ENCODE data around the gene EBF4. TPM values are rescaled to one million over a fixed set of nuclear protein-coding genes. Genes with fewer than 3 reads are reported as not detected.

Gene EBF4
- total and polyA plus RNA-seq, 2 of the 8 experiments (the other 6 are each of a cell fraction or from before 2014, with no cell fraction given): 1.2 to 2.9 TPM

DNA sequence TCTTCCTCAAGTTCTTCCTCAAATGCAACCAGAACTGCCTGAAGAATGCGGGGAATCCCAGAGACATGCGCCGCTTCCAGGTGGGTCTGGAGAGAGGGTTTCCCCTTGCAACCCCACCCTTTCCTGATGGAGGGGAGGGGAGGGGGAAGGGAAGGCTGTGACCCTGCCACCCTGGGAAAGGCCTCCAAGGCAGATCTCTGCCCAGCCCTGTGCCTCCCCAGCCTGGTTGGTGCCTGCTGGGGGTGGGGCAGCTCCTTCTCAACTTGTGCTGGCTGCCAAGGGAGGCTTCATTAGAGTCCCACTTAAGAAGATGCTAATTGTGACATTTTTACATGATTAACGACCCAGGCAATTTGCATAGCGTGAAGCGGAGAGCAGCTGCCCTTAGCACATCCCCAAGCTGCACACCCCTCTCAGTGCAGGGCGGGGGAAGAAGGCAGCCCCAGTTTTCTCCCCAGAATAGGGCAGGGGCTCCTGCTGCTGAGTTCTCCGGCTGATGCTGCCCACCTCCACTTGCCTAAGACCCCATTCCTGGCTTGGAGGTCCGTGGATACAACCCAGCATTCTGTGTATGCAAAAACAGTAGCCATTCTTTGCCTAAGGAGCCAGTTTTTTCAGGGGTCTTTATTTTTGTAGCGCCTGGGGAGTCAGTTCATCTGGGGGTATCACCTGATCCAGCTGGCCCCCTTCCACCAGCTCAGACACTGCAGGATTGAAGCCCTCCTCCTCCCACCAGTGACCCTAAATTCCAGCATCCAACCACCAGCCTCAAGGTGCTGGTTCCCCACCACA is 56.2 kb downstream of the EBF4 start (continued):
- no peak for TF ChIP-seq SAP30 (IDR thresholded peaks at IDR 0.05; ENCODE audit: insufficient read depth, insufficient replicate concordance, low read length)
- no peak for TF ChIP-seq CEBPB (IDR thresholded peaks at IDR 0.05; ENCODE audit: low read depth, low read length)
- no peak for TF ChIP-seq JUN (IDR thresholded peaks at IDR 0.05; ENCODE audit: low read depth, low read length)
- TF ChIP-seq CHD2 (IDR thresholded peaks at IDR 0.05; ENCODE audit: low read length): 0 out of 2 replicates have a peak, but pooled peaks have one; percentile 38
- peak; percentile 67; the same call in 1 of the 2 replicates for TF ChIP-seq TCF12 (IDR thresholded peaks at IDR 0.05; ENCODE audit: low read depth, low read length)
- TF ChIP-seq SP1 (IDR thresholded peaks at IDR 0.05; ENCODE audit: low read depth, low read length): no peak
- no peak for TF ChIP-seq RAD21 (IDR thresholded peaks at IDR 0.05 in 1 of 2, conservative IDR thresholded peaks at IDR 0.05 in 1 of 2; ENCODE audit: low read depth in 2 of 2, low read length in 2 of 2)
- TF ChIP-seq, protein P1, sequence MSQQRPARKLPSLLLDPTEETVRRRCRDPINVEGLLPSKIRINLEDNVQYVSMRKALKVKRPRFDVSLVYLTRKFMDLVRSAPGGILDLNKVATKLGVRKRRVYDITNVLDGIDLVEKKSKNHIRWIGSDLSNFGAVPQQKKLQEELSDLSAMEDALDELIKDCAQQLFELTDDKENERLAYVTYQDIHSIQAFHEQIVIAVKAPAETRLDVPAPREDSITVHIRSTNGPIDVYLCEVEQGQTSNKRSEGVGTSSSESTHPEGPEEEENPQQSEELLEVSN (IDR thresholded peaks at IDR 0.05): no peak
- TF ChIP-seq, protein P2, sequence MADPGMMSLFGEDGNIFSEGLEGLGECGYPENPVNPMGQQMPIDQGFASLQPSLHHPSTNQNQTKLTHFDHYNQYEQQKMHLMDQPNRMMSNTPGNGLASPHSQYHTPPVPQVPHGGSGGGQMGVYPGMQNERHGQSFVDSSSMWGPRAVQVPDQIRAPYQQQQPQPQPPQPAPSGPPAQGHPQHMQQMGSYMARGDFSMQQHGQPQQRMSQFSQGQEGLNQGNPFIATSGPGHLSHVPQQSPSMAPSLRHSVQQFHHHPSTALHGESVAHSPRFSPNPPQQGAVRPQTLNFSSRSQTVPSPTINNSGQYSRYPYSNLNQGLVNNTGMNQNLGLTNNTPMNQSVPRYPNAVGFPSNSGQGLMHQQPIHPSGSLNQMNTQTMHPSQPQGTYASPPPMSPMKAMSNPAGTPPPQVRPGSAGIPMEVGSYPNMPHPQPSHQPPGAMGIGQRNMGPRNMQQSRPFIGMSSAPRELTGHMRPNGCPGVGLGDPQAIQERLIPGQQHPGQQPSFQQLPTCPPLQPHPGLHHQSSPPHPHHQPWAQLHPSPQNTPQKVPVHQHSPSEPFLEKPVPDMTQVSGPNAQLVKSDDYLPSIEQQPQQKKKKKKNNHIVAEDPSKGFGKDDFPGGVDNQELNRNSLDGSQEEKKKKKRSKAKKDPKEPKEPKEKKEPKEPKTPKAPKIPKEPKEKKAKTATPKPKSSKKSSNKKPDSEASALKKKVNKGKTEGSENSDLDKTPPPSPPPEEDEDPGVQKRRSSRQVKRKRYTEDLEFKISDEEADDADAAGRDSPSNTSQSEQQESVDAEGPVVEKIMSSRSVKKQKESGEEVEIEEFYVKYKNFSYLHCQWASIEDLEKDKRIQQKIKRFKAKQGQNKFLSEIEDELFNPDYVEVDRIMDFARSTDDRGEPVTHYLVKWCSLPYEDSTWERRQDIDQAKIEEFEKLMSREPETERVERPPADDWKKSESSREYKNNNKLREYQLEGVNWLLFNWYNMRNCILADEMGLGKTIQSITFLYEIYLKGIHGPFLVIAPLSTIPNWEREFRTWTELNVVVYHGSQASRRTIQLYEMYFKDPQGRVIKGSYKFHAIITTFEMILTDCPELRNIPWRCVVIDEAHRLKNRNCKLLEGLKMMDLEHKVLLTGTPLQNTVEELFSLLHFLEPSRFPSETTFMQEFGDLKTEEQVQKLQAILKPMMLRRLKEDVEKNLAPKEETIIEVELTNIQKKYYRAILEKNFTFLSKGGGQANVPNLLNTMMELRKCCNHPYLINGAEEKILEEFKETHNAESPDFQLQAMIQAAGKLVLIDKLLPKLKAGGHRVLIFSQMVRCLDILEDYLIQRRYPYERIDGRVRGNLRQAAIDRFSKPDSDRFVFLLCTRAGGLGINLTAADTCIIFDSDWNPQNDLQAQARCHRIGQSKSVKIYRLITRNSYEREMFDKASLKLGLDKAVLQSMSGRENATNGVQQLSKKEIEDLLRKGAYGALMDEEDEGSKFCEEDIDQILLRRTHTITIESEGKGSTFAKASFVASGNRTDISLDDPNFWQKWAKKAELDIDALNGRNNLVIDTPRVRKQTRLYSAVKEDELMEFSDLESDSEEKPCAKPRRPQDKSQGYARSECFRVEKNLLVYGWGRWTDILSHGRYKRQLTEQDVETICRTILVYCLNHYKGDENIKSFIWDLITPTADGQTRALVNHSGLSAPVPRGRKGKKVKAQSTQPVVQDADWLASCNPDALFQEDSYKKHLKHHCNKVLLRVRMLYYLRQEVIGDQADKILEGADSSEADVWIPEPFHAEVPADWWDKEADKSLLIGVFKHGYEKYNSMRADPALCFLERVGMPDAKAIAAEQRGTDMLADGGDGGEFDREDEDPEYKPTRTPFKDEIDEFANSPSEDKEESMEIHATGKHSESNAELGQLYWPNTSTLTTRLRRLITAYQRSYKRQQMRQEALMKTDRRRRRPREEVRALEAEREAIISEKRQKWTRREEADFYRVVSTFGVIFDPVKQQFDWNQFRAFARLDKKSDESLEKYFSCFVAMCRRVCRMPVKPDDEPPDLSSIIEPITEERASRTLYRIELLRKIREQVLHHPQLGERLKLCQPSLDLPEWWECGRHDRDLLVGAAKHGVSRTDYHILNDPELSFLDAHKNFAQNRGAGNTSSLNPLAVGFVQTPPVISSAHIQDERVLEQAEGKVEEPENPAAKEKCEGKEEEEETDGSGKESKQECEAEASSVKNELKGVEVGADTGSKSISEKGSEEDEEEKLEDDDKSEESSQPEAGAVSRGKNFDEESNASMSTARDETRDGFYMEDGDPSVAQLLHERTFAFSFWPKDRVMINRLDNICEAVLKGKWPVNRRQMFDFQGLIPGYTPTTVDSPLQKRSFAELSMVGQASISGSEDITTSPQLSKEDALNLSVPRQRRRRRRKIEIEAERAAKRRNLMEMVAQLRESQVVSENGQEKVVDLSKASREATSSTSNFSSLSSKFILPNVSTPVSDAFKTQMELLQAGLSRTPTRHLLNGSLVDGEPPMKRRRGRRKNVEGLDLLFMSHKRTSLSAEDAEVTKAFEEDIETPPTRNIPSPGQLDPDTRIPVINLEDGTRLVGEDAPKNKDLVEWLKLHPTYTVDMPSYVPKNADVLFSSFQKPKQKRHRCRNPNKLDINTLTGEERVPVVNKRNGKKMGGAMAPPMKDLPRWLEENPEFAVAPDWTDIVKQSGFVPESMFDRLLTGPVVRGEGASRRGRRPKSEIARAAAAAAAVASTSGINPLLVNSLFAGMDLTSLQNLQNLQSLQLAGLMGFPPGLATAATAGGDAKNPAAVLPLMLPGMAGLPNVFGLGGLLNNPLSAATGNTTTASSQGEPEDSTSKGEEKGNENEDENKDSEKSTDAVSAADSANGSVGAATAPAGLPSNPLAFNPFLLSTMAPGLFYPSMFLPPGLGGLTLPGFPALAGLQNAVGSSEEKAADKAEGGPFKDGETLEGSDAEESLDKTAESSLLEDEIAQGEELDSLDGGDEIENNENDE (IDR thresholded peaks at IDR 0.05; ENCODE audit: insufficient replicate concordance, low read length): no peak

Measured in H1 (cell line).